T-cell (primary cell): ENCODE data around the gene FKBP14. TPM values are rescaled to one million over a fixed set of nuclear protein-coding genes. Genes with fewer than 3 reads are reported as not detected.

Experiments used
- ATAC-seq, 4 experiments: fragments of 200-7000 bp in 3 of 4; fragments of 150-1000 bp in 1 of 4; cut with Tn5 transposase; replicated peaks in 1 of 4; 1 replicate in 3 of 4; 2 replicates in 1 of 4; pipeline ENCODE4 v1.10.0; 2021; ENCODE audit warnings: moderate library complexity in 3 of 4, mild to moderate bottlenecking in 2 of 4, moderate number of reproducible peaks in 1 of 4
- CTCF ChIA-PET, 2 donors: fragments of 300-600 bp; sonication (Branson Sonifier 250); formaldehyde crosslinking; loops; one replicate each; lab custom pipeline; 2022; ENCODE audit warnings: antibody characterized with exemption in 2 of 2; lab: Charles Lee
- POLR2A ChIA-PET, 2 donors: fragments of 300-600 bp; sonication (Branson Sonifier 250); formaldehyde crosslinking; loops; one replicate each; lab custom pipeline; 2022; ENCODE audit warnings: antibody characterized with exemption in 2 of 2; lab: Charles Lee
- DNase-seq, 35 experiments: peaks; one replicate each; pipeline versions ENCODE4 v3.0.0 to v3.0.0-alpha.2; 2013 to 2023
- H3K27ac ChIP-seq: one replicate; pipeline ENCODE4 v1.5.1; 2013; ENCODE audit warnings: low read length
- H3K27me3 ChIP-seq, 2 experiments: replicated peaks in 1 of 2; 1 replicate in 1 of 2; 2 replicates in 1 of 2; pipeline versions ENCODE4 v1.6.1 to v1.7.0; 2013; ENCODE audit warnings: low read length in 1 of 2, mixed read lengths in 1 of 2; ENCODE audit not compliant: control insufficient read depth in 2 of 2, insufficient read depth in 2 of 2; ENCODE audit errors: extremely low read depth in 1 of 2
- H3K36me3 ChIP-seq, 2 donors: 1 replicate in 1 of 2; 2 replicates in 1 of 2; pipeline versions ENCODE4 v1.6.1 to v1.7.0; 2013; ENCODE audit warnings: low read length in 1 of 2; ENCODE audit not compliant: control insufficient read depth in 2 of 2, insufficient read depth in 1 of 2; ENCODE audit errors: extremely low read depth in 1 of 2
- H3K4me1 ChIP-seq, 2 experiments: 1 replicate in 1 of 2; 2 replicates in 1 of 2; pipeline versions ENCODE4 v1.6.1 to v1.7.0; 2013; ENCODE audit warnings: low read length in 2 of 2, mixed read lengths in 1 of 2; ENCODE audit not compliant: insufficient read depth in 2 of 2, control insufficient read depth in 1 of 2; ENCODE audit errors: extremely low read depth in 1 of 2
- H3K4me3 ChIP-seq, 2 donors: 1 replicate in 1 of 2; 2 replicates in 1 of 2; pipeline versions ENCODE4 v1.5.1 to v1.7.0; 2013; ENCODE audit warnings: mild to moderate bottlenecking in 2 of 2, low read length in 1 of 2, moderate library complexity in 1 of 2; ENCODE audit not compliant: control insufficient read depth in 1 of 2; ENCODE audit errors: extremely low read depth in 1 of 2
- H3K9me3 ChIP-seq: 2 replicates; pipeline ENCODE4 v1.7.0; 2013
- H3K27ac Mint-ChIP-seq, 2 donors: one replicate each; pipeline ENCODE4 v1.8.0; 2020 to 2021; ENCODE audit warnings: mild to moderate bottlenecking in 2 of 2, mixed read lengths in 2 of 2
- H3K27me3 Mint-ChIP-seq, 2 donors: one replicate each; pipeline ENCODE4 v1.8.0; 2021 to 2022; ENCODE audit warnings: mixed read lengths in 2 of 2
- H3K36me3 Mint-ChIP-seq: one replicate; pipeline ENCODE4 v1.8.0; 2021; ENCODE audit warnings: mixed read lengths
- H3K4me1 Mint-ChIP-seq, 3 donors: one replicate each; pipeline ENCODE4 v1.8.0; 2020 to 2022; ENCODE audit warnings: mixed read lengths in 3 of 3, mild to moderate bottlenecking in 1 of 3
- H3K4me3 Mint-ChIP-seq, 3 donors: one replicate each; pipeline ENCODE4 v1.8.0; 2020 to 2022; ENCODE audit warnings: mild to moderate bottlenecking in 3 of 3, mixed read lengths in 3 of 3, moderate library complexity in 3 of 3
- H3K9me3 Mint-ChIP-seq, 3 donors: one replicate each; pipeline ENCODE4 v1.8.0; 2020 to 2022; ENCODE audit warnings: mixed read lengths in 3 of 3
- WGBS: methylation state at CpG from one replicate; pipeline ENCODE4 v1.1.5; 2013; ENCODE audit warnings: missing lambda C conversion rate; ENCODE audit not compliant: insufficient coverage; 5-methylcytosine and 5-hydroxymethylcytosine counted together
- total RNA-seq, 35 experiments: library from RNA in 6 of 35; stranded (reverse) in 6 of 35; fragments of 120-200 nt in 1 of 35; gene quantifications; one replicate each; pipeline versions ENCODE4 v1.2.1 to v1.2.4 and lab custom pipeline; 2013 to 2026

Gene FKBP14
- total RNA-seq, 5 donors from 2014 or later (not counting 1 experiment from before 2014, with no cell fraction given), result 4.2 to 5.0 (median 4.5) TPM

DNA sequence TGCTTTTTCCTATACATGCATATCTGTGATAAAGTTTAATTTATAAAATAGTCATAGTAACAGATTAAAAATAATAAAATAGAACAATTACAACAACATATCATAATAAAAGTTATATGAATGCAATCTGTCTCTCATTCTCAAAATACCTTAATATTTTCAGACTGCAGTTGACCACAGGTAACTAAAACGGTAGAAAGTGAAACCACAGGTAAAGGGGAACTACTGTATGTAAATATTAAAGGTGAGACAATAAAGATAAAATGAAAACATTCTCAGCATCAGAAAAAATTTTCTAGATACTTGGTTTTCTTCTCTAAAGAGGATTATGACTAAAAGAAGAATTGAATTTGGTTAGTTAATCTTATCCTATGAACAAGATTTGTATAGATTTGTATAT, 6.0 kb downstream of the FKBP14 start:
- DNase-seq (no peak), ATAC-seq (no peak)
- H3K4me3 ChIP-seq, result no peak overlapping the region
- Mint-ChIP-seq H3K36me3 (peaks cover 6% of the 10 kb centered on the region), H3K27me3 (no peaks in the 10 kb centered on the region), H3K4me3 (no peak overlapping the region), H3K27ac (no peak overlapping the region), H3K9me3 (no peaks in the 10 kb centered on the region), H3K4me1 (peaks cover 24 to 25% (median 24%) of the 10 kb centered on the region in 3 donors)
- WGBS, result no CpG with 5 or more reads among the region's 1 CpG
- H3K4me1 ChIP-seq, result peaks cover 0 to 8% of the 10 kb centered on the region in 2 experiments
- no peak overlapping the region for H3K27ac ChIP-seq
- ChIA-PET CTCF (no interaction called here), POLR2A (no interaction called here)
- no peaks in the 10 kb centered on the region for H3K9me3 ChIP-seq
- no peaks in the 10 kb centered on the region for H3K27me3 ChIP-seq
- peaks cover 0 to 7% of the 10 kb centered on the region in 2 donors for H3K36me3 ChIP-seq

DNA sequence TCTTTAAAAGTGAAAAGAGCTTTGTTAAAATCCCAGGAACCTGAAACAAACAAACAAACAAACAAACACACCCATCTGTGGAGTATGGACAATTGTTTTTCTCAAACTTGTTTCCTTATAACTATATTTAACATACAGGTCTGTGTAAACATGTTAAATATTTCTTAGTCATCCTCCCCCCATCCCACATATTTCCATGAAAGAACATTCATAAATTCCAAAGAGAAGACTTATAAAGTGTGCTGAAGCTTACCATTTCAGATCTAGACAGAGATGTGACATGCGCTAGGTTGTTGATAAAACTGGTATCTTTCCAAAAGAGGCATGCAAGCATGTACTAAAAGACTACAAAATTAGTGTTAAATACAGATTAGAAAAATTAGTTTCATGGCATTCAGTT, 6.5 kb downstream of the FKBP14 start:
- ChIA-PET CTCF (interaction anchor here in 1 of 2 donors (0.8 kb wide), 1 partner anchor 43 kb away, joined by 3 read pairs; no protein-coding TSS in a partner anchor), POLR2A (no interaction called here)

GRCh38 chr7:30019387-30019786, 7.1 kb downstream of the FKBP14 start:
- Histone ChIP-seq H3K27ac (no peak overlapping the region), H3K27me3 (no peaks in the 10 kb centered on the region), H3K36me3 (peaks cover 0 to 7% of the 10 kb centered on the region in 2 donors), H3K4me1 (peaks cover 0 to 2% of the 10 kb centered on the region in 2 experiments), H3K4me3 (no peak overlapping the region), H3K9me3 (no peaks in the 10 kb centered on the region)
- peaks cover 13 to 14% (median 13%) of the 10 kb centered on the region in 3 donors for H3K4me1 Mint-ChIP-seq
- no peak for DNase-seq
- no peak overlapping the region for H3K27ac Mint-ChIP-seq
- no peak overlapping the region for H3K4me3 Mint-ChIP-seq
- CTCF ChIA-PET, result interaction anchor here in 1 of 2 donors (0.8 kb wide), 1 partner anchor 43 kb away, joined by 3 read pairs; no protein-coding TSS in a partner anchor
- no peaks in the 10 kb centered on the region for H3K9me3 Mint-ChIP-seq
- no peaks in the 10 kb centered on the region for H3K27me3 Mint-ChIP-seq
- no peak for ATAC-seq
- no CpG with 5 or more reads among the region's 1 CpG for WGBS
- POLR2A ChIA-PET, result no interaction called here
- H3K36me3 Mint-ChIP-seq, result peaks cover 9% of the 10 kb centered on the region

More for the DNA sequence above, 6.5 kb downstream of the FKBP14 start:
- H3K27me3 Mint-ChIP-seq, result no peaks in the 10 kb centered on the region
- no peaks in the 10 kb centered on the region for H3K9me3 Mint-ChIP-seq
- DNase-seq, result no peak
- Histone ChIP-seq H3K36me3 (peaks cover 0 to 7% of the 10 kb centered on the region in 2 donors), H3K4me1 (peaks cover 0 to 5% of the 10 kb centered on the region in 2 experiments), H3K27ac (no peak overlapping the region), H3K27me3 (no peaks in the 10 kb centered on the region), H3K9me3 (no peaks in the 10 kb centered on the region), H3K4me3 (no peak overlapping the region)
- no peak overlapping the region for H3K27ac Mint-ChIP-seq
- no peak for ATAC-seq
- peaks cover 6% of the 10 kb centered on the region for H3K36me3 Mint-ChIP-seq
- peaks cover 19% of the 10 kb centered on the region in 3 donors for H3K4me1 Mint-ChIP-seq
- H3K4me3 Mint-ChIP-seq, result no peak overlapping the region
- no CpG with 5 or more reads among the region's 1 CpG for WGBS

GRCh38 chr7:30018451-30018850, 8.1 kb downstream of the FKBP14 start:
- Histone ChIP-seq H3K4me1 (no peaks in the 10 kb centered on the region), H3K27me3 (no peaks in the 10 kb centered on the region), H3K36me3 (peaks cover 5 to 7% of the 10 kb centered on the region in 2 donors), H3K4me3 (no peak overlapping the region), H3K9me3 (no peaks in the 10 kb centered on the region), H3K27ac (no peak overlapping the region)
- Mint-ChIP-seq H3K27me3 (no peaks in the 10 kb centered on the region), H3K27ac (no peak overlapping the region), H3K9me3 (no peaks in the 10 kb centered on the region), H3K4me3 (no peak overlapping the region), H3K36me3 (peaks cover 14% of the 10 kb centered on the region), H3K4me1 (peaks cover 4 to 9% (median 7%) of the 10 kb centered on the region in 3 donors)
- no peak for ATAC-seq
- POLR2A ChIA-PET, result no interaction called here
- CTCF ChIA-PET, result no interaction called here
- no peak for DNase-seq

- Histone ChIP-seq H3K4me3 (no peak overlapping the region), H3K27me3 (no peaks in the 10 kb centered on the region), H3K4me1 (no peaks in the 10 kb centered on the region), H3K36me3 (peaks cover 5 to 7% of the 10 kb centered on the region in 2 donors), H3K27ac (no peak overlapping the region), H3K9me3 (no peaks in the 10 kb centered on the region)
- ATAC-seq (no peak), DNase-seq (no peak)
- Mint-ChIP-seq H3K27ac (no peak overlapping the region), H3K9me3 (no peaks in the 10 kb centered on the region), H3K27me3 (no peaks in the 10 kb centered on the region), H3K4me1 (no peaks in the 10 kb centered on the region), H3K4me3 (no peak overlapping the region), H3K36me3 (peaks cover 18% of the 10 kb centered on the region)
- WGBS, result 84% methylated on average over 2 of the region's 3 CpGs
- ChIA-PET POLR2A (no interaction called here), CTCF (no interaction called here)
Observed at GRCh38 chr7:30012757-30013156, 13.7 kb downstream of the FKBP14 start.

DNA sequence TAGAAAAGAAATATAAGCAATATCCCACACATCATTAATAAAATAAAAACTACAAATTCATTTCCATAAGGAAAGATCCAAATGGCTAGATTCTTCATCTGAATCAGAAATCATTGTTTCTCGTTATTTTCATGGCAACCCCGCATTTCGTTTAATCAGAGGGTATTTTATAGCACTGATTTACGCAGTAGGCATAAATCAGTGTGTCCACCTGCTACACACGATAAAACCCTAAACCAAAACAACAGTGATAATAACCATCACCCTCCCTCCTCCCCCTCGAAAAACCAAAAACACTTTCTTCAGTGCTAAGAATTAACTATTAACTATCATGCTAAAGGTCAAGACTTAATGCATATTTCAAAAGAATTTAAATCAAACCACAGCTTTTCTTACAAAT, 16.5 kb downstream of the FKBP14 start:
- CTCF ChIA-PET, result no interaction called here
- H3K27ac Mint-ChIP-seq, result no peak overlapping the region
- Histone ChIP-seq H3K36me3 (peaks cover 0 to 5% of the 10 kb centered on the region in 2 donors), H3K9me3 (no peaks in the 10 kb centered on the region), H3K4me3 (no peak overlapping the region), H3K27ac (no peak overlapping the region), H3K4me1 (no peaks in the 10 kb centered on the region), H3K27me3 (no peaks in the 10 kb centered on the region)
- 94% methylated on average over 3 of the region's 6 CpGs for WGBS
- no peak for ATAC-seq
- H3K9me3 Mint-ChIP-seq, result no peaks in the 10 kb centered on the region
- H3K36me3 Mint-ChIP-seq, result peaks cover 12% of the 10 kb centered on the region
- no peak overlapping the region for H3K4me3 Mint-ChIP-seq
- H3K4me1 Mint-ChIP-seq, result no peaks in the 10 kb centered on the region
- no peaks in the 10 kb centered on the region for H3K27me3 Mint-ChIP-seq
- DNase-seq, result no peak
- POLR2A ChIA-PET, result no interaction called here
